Stomach (tissue), 9 donors: ENCODE data around the gene TRABD. TPM values are rescaled to one million over a fixed set of nuclear protein-coding genes. Genes with fewer than 3 reads are reported as not detected.

Experiments used
- DNase-seq, 2 donors: peaks; one replicate each; pipeline versions ENCODE4 v3.0.0 to v3.0.0-alpha.2; 2013 to 2019
- H3K27ac ChIP-seq, 5 donors: fragments of 200-600 bp in 4 of 5; sonication (generic) in 4 of 5; one replicate each; pipeline ENCODE4 v1.5.1; 2013 to 2019; ENCODE audit warnings: mild to moderate bottlenecking in 1 of 5, moderate library complexity in 1 of 5
- H3K27me3 ChIP-seq, 3 donors: fragments of 200-600 bp; sonication (generic); one replicate each; pipeline ENCODE4 v1.5.1; 2017 to 2019; ENCODE audit warnings: mixed run types in 1 of 3
- H3K36me3 ChIP-seq, 4 donors: fragments of 200-600 bp; sonication (generic); 1 replicate in 3 of 4; 2 replicates in 1 of 4; pipeline ENCODE4 v1.5.1; 2016 to 2019
- H3K4me1 ChIP-seq, 4 donors: fragments of 200-600 bp; sonication (generic); one replicate each; pipeline ENCODE4 v1.5.1; 2016 to 2019
- H3K4me3 ChIP-seq, 4 donors: fragments of 200-600 bp; sonication (generic) in 3 of 4; one replicate each; pipeline ENCODE4 v1.5.1; 2016 to 2019; ENCODE audit warnings: mild to moderate bottlenecking in 1 of 4
- H3K9me3 ChIP-seq, 4 donors: fragments of 200-600 bp; sonication (generic); one replicate each; pipeline ENCODE4 v1.5.1; 2016 to 2019
- CTCF ChIP-seq, 7 experiments: fragments of 450-650 bp in 4 of 7; fragments of 200-600 bp in 3 of 7; sonication (generic) in 3 of 7; IDR thresholded peaks; one replicate each; pipeline ENCODE4 v1.5.1; 2016 to 2019; ENCODE audit warnings: antibody characterized with exemption in 7 of 7, control low read depth in 2 of 7, mild to moderate bottlenecking in 1 of 7
- EP300 ChIP-seq: sonication (generic); formaldehyde crosslinking; IDR thresholded peaks from one replicate; pipeline ENCODE4 v1.6.1; 2017; ENCODE audit warnings: antibody characterized with exemption
- POLR2A ChIP-seq, 4 donors: fragments of 450-650 bp; IDR thresholded peaks; one replicate each; pipeline ENCODE4 v1.6.1; 2016; ENCODE audit warnings: antibody characterized with exemption in 4 of 4, control low read depth in 2 of 4, mild to moderate bottlenecking in 1 of 4, moderate library complexity in 1 of 4
- POLR2AphosphoS5 ChIP-seq, 3 donors: sonication (generic); formaldehyde crosslinking; IDR thresholded peaks; one replicate each; pipeline ENCODE4 v1.6.1; 2016; ENCODE audit warnings: antibody characterized with exemption in 3 of 3
- WGBS, 5 donors: extraction: QIAGEN DNeasy Blood & Tissue Kit in 3 of 5; methylation state at CpG; one replicate each; pipeline versions ENCODE4 v1.1.5 to v1.1.7; 2013 to 2018; 5-methylcytosine and 5-hydroxymethylcytosine counted together
- intact Hi-C: fragments of 100-400 bp; cut with DNase I; formaldehyde crosslinking; loops from one replicate; pipeline ENCODE4 v1.15.1; 2023; ENCODE audit warnings: low total_unique reads
- polyA plus RNA-seq, 3 donors: library from polyadenylated mRNA; stranded (reverse); fragments of 200-250 nt; gene quantifications; one replicate each; pipeline ENCODE4 v1.2.3, GENCODE V29; 2013
- total RNA-seq, 5 donors: library from RNA; depleted of rRNA; stranded (reverse); fragments of >200 nt; gene quantifications; one replicate each; pipeline versions ENCODE4 v1.1.0 to v1.2.3, GENCODE V29; 2014 to 2016
- donor health status: healthy with polysubstance abuse.
- donor health status: Bipolar disorder and iron deficiency.
- donor health status: healthy.

TRABD gene
- total and polyA plus RNA-seq, 8 donors, result 13.2 to 245 (median 47.5) TPM

GRCh38 chr22:50220603-50221409, 35.1 kb downstream of the TRABD start:
- Histone ChIP-seq H3K9me3 (no peaks in the 10 kb centered on the region), H3K4me1 (peaks cover 5 to 14% (median 10%) of the 10 kb centered on the region in 4 donors), H3K4me3 (no peak overlapping the region), H3K27me3 (no peaks in the 10 kb centered on the region), H3K27ac (no peak overlapping the region), H3K36me3 (peaks cover 85 to 98% (median 95%) of the 10 kb centered on the region in 4 donors)
- intact Hi-C loops, result no loop called here
- DNase-seq, result no peak
- 93 to 97% (median 95%) methylated on average over 31 to 45 of the region's 45 CpGs for WGBS, 5 donors
- TF ChIP-seq POLR2A (IDR thresholded peaks at IDR 0.05) (no peak), POLR2AphosphoS5 (IDR thresholded peaks at IDR 0.05) (no peak), CTCF (IDR thresholded peaks at IDR 0.05) (no peak), EP300 (no peak)

GRCh38 chr22:50221410-50222300, 35.9 kb downstream of the TRABD start:
- H3K27ac ChIP-seq, result no peak overlapping the region
- H3K4me3 ChIP-seq, result no peak overlapping the region
- no peak for DNase-seq
- no peaks in the 10 kb centered on the region for H3K27me3 ChIP-seq
- TF ChIP-seq POLR2AphosphoS5 (IDR thresholded peaks at IDR 0.05) (no peak), CTCF (IDR thresholded peaks at IDR 0.05) (no peak), POLR2A (IDR thresholded peaks at IDR 0.05) (no peak), EP300 (no peak)
- no peaks in the 10 kb centered on the region for H3K9me3 ChIP-seq
- peaks cover 85 to 98% (median 95%) of the 10 kb centered on the region in 4 donors for H3K36me3 ChIP-seq
- peaks cover 5 to 14% (median 10%) of the 10 kb centered on the region in 4 donors for H3K4me1 ChIP-seq
- 90 to 94% (median 94%) methylated on average over 6 to 19 of the region's 19 CpGs for WGBS, 5 donors
- intact Hi-C loops, result no loop called here

- TF ChIP-seq POLR2AphosphoS5 (IDR thresholded peaks at IDR 0.05), result no peak
- no peak overlapping the region for H3K4me3 ChIP-seq
- H3K36me3 ChIP-seq, result peaks cover 83 to 98% (median 95%) of the 10 kb centered on the region in 4 donors
- peaks cover 5 to 14% (median 10%) of the 10 kb centered on the region in 4 donors for H3K4me1 ChIP-seq
- no peaks in the 10 kb centered on the region for H3K9me3 ChIP-seq
- no peak overlapping the region for H3K27ac ChIP-seq
- intact Hi-C loops, result no loop called here
- no peak for DNase-seq
- H3K27me3 ChIP-seq, result no peaks in the 10 kb centered on the region
- 83 to 91% (median 85%) methylated on average over 3 to 8 of the region's 8 CpGs for WGBS, 5 donors
Measured at GRCh38 chr22:50222508-50222907, 36.8 kb downstream of the TRABD start.

- Histone ChIP-seq H3K4me3 (no peak overlapping the region), H3K4me1 (peaks cover 5 to 13% (median 8%) of the 10 kb centered on the region in 4 donors), H3K36me3 (peaks cover 78 to 98% (median 95%) of the 10 kb centered on the region in 4 donors), H3K27me3 (no peaks in the 10 kb centered on the region), H3K27ac (no peak overlapping the region), H3K9me3 (no peaks in the 10 kb centered on the region)
- no peak for TF ChIP-seq EP300
- TF ChIP-seq POLR2AphosphoS5 (IDR thresholded peaks at IDR 0.05), result no peak
- TF ChIP-seq CTCF (IDR thresholded peaks at IDR 0.05), result no peak
- TF ChIP-seq POLR2A (IDR thresholded peaks at IDR 0.05), result no peak
- DNase-seq, result no peak
- intact Hi-C loops, result no loop called here
- whole genome bisulfite sequencing, 5 donors, result 92 to 96% (median 95%) methylated on average over 16 of the region's 16 CpGs
Measured at GRCh38 chr22:50224071-50224470, 38.4 kb downstream of the TRABD start.
